Trophoblast cell (in vitro differentiated cells and primary cell): ENCODE measurements around the gene SEMA3F.

Experiments
- DNase-seq, 2 donors: peaks; one replicate each; pipeline ENCODE4 v3.0.0-alpha.2; 2016
- H2AFZ ChIP-seq: 2 replicates; pipeline ENCODE4 v1.6.1; 2013; ENCODE audit warnings: low read length, moderate library complexity, mild to moderate bottlenecking; ENCODE audit not compliant: insufficient read depth, poor library complexity
- H2AK5ac ChIP-seq: 2 replicates; pipeline ENCODE4 v1.6.1; 2013; ENCODE audit warnings: mild to moderate bottlenecking, low read length
- H2BK120ac ChIP-seq: 2 replicates; pipeline ENCODE4 v1.6.1; 2013; ENCODE audit warnings: low read length, mild to moderate bottlenecking, moderate library complexity; ENCODE audit not compliant: insufficient read depth, poor library complexity
- H2BK12ac ChIP-seq: 2 replicates; pipeline ENCODE4 v1.6.1; 2013; ENCODE audit warnings: mild to moderate bottlenecking, low read length, moderate library complexity
- H2BK5ac ChIP-seq: 2 replicates; pipeline ENCODE4 v1.6.1; 2013; ENCODE audit warnings: low read length, low read depth, moderate library complexity, mild to moderate bottlenecking; ENCODE audit not compliant: poor library complexity
- H3K14ac ChIP-seq: 2 replicates; pipeline ENCODE4 v1.6.1; 2013; ENCODE audit warnings: mild to moderate bottlenecking, low read length
- H3K18ac ChIP-seq: 2 replicates; pipeline ENCODE4 v1.6.1; 2013; ENCODE audit warnings: mild to moderate bottlenecking, low read length
- H3K23ac ChIP-seq: 2 replicates; pipeline ENCODE4 v1.6.1; 2013; ENCODE audit warnings: low read length
- H3K27ac ChIP-seq: 2 replicates; pipeline ENCODE4 v1.5.1; 2013; ENCODE audit warnings: low read depth, mild to moderate bottlenecking, inconsistent platforms, low read length, moderate library complexity
- H3K27me3 ChIP-seq: 2 replicates; pipeline ENCODE4 v1.6.1; 2013; ENCODE audit warnings: inconsistent platforms, mild to moderate bottlenecking, low read length, moderate library complexity; ENCODE audit not compliant: insufficient read depth
- H3K36me3 ChIP-seq, 2 experiments: 1 replicate in 1 of 2; 2 replicates in 1 of 2; pipeline ENCODE4 v1.6.1; 2013; ENCODE audit warnings: low read length in 2 of 2, mild to moderate bottlenecking in 2 of 2, moderate library complexity in 1 of 2; ENCODE audit not compliant: insufficient read depth in 2 of 2, control insufficient read depth in 1 of 2
- H3K4ac ChIP-seq: 2 replicates; pipeline ENCODE4 v1.6.1; 2013; ENCODE audit warnings: low read depth, mild to moderate bottlenecking, low read length, moderate library complexity
- H3K4me1 ChIP-seq, 2 experiments: 1 replicate in 1 of 2; 2 replicates in 1 of 2; pipeline ENCODE4 v1.6.1; 2013; ENCODE audit warnings: low read length in 2 of 2, mild to moderate bottlenecking in 2 of 2, moderate library complexity in 1 of 2; ENCODE audit not compliant: insufficient read depth in 2 of 2, control insufficient read depth in 1 of 2
- H3K4me2 ChIP-seq: 2 replicates; pipeline ENCODE4 v1.6.1; 2013; ENCODE audit warnings: inconsistent platforms, mild to moderate bottlenecking, low read length, moderate library complexity
- H3K4me3 ChIP-seq: 2 replicates; pipeline ENCODE4 v1.5.1; 2013; ENCODE audit warnings: mild to moderate bottlenecking, low read depth, low read length, inconsistent platforms
- H3K79me1 ChIP-seq: one replicate; pipeline ENCODE4 v1.6.1; 2013; ENCODE audit warnings: low read length
- H3K79me2 ChIP-seq: 2 replicates; pipeline ENCODE4 v1.6.1; 2013; ENCODE audit warnings: low read length, mild to moderate bottlenecking; ENCODE audit not compliant: control insufficient read depth, insufficient read depth, poor library complexity
- H3K9ac ChIP-seq: 2 replicates; pipeline ENCODE4 v1.6.1; 2013; ENCODE audit warnings: mild to moderate bottlenecking, low read length
- H3K9me3 ChIP-seq: 2 replicates; pipeline ENCODE4 v1.6.1; 2013; ENCODE audit warnings: low read depth, mild to moderate bottlenecking, control low read depth, inconsistent platforms, low read length; ENCODE audit not compliant: insufficient read depth
- H4K12ac ChIP-seq: 2 replicates; pipeline ENCODE4 v1.6.1; 2013; ENCODE audit warnings: low read depth, mild to moderate bottlenecking, low read length, moderate library complexity
- H4K8ac ChIP-seq: 2 replicates; pipeline ENCODE4 v1.6.1; 2013; ENCODE audit warnings: low read depth, mild to moderate bottlenecking, low read length, moderate library complexity
- H4K91ac ChIP-seq: one replicate; pipeline ENCODE4 v1.6.1; 2013; ENCODE audit warnings: low read depth, mild to moderate bottlenecking, low read length, moderate library complexity
- WGBS: extraction: QIAGEN DNeasy Blood & Tissue Kit; methylation state at CpG from one replicate; pipeline ENCODE4 v1.1.7; 2013; ENCODE audit warnings: missing lambda C conversion rate; ENCODE audit not compliant: insufficient read length, insufficient coverage; ENCODE audit errors: extremely low coverage; 5-methylcytosine and 5-hydroxymethylcytosine counted together

Gene SEMA3F

DNA sequence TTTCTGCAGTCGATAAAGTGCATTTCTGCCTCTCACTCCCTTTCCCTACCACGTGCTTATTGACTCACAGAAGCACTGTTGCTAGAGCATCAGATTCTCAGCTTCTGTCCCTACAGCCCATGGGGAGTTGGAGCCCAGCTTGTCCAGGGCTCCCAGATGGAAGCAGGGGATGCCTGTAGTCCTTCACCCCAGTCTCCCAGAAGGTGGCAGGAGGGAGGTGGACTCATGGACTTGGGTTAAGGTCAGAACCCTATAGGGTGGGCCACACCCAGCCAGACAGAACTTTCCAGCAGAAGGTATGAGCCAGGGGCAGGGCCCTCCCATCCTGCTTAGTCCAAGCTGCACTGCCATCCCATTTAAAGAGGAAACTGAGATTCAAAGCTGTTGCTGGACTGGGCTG, 33.1 kb upstream of the SEMA3F start:
- Histone ChIP-seq H4K8ac (no peak overlapping the region), H3K23ac (no peak overlapping the region), H3K27me3 (no peaks in the 10 kb centered on the region), H3K4me1 (peaks cover 22 to 29% of the 10 kb centered on the region in 2 experiments), H3K4me2 (no peak overlapping the region), H2AFZ (no peak overlapping the region), H3K9ac (no peak overlapping the region), H2BK120ac (no peak overlapping the region), H4K91ac (no peak overlapping the region), H2BK12ac (no peak overlapping the region), H3K79me1 (peaks cover 12% of the 10 kb centered on the region), H3K18ac (no peak overlapping the region), H2AK5ac (no peak overlapping the region), H3K4ac (no peak overlapping the region), H3K79me2 (no peaks in the 10 kb centered on the region), H3K27ac (no peak overlapping the region), H2BK5ac (no peak overlapping the region), H3K9me3 (peaks cover 2% of the 10 kb centered on the region), H3K36me3 (peaks cover 31 to 44% of the 10 kb centered on the region in 2 experiments), H3K14ac (no peak overlapping the region), H3K4me3 (no peak overlapping the region), H4K12ac (no peak overlapping the region)
- DNase-seq: no peak
- WGBS: no CpG with 5 or more reads among the region's 2 CpGs

DNA sequence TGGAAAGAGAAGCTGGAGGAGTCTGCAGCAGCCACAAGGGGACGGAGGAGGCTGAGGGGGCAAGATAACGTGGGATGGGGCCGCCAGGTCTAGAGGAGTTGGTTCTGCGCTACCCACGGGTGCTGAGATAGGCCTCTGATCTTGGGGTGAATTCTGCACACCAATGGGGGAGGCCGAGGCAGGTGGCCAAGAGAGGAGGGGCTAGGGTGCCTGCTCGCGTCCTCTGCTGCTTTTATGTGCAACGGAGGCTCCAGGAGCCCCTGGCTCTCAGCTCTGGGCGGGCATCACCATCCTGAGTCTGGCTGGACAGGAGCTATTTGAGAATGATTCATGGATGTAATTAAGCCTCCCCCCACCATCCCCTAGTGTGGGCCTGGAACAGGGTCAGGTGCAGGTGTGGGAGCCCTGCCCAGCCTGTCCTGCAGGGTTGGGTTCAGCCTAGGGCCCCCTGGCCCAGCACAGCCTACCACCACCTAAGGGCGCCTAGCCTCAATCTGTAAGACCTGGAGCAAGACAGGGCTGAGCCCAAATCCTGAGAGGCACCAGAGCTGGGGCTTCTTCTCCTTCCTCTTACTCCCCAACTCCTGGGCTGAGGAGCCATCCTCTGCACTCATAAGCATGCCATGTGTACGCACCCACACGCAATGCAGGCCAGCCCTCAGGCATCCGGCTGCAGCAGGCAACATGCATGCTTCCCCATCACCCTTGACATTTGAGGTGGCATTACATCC, 32.3 kb upstream of the SEMA3F start:
- Histone ChIP-seq H3K36me3 (peaks cover 23 to 37% of the 10 kb centered on the region in 2 experiments), H3K4ac (no peak overlapping the region), H3K79me1 (peaks cover 12% of the 10 kb centered on the region), H3K9me3 (peaks cover 2% of the 10 kb centered on the region), H3K14ac (no peak overlapping the region), H4K12ac (no peak overlapping the region), H3K9ac (no peak overlapping the region), H3K4me1 (peaks cover 22 to 29% of the 10 kb centered on the region in 2 experiments), H3K18ac (no peak overlapping the region), H4K91ac (no peak overlapping the region), H2AFZ (no peak overlapping the region), H3K4me2 (no peak overlapping the region), H2AK5ac (no peak overlapping the region), H2BK12ac (no peak overlapping the region), H3K27me3 (no peaks in the 10 kb centered on the region), H3K4me3 (no peak overlapping the region), H3K23ac (no peak overlapping the region), H4K8ac (no peak overlapping the region), H3K79me2 (no peaks in the 10 kb centered on the region), H3K27ac (no peak overlapping the region), H2BK5ac (no peak overlapping the region), H2BK120ac (no peak overlapping the region)
- no peak for DNase-seq
- no CpG with 5 or more reads among the region's 14 CpGs for WGBS

DNA sequence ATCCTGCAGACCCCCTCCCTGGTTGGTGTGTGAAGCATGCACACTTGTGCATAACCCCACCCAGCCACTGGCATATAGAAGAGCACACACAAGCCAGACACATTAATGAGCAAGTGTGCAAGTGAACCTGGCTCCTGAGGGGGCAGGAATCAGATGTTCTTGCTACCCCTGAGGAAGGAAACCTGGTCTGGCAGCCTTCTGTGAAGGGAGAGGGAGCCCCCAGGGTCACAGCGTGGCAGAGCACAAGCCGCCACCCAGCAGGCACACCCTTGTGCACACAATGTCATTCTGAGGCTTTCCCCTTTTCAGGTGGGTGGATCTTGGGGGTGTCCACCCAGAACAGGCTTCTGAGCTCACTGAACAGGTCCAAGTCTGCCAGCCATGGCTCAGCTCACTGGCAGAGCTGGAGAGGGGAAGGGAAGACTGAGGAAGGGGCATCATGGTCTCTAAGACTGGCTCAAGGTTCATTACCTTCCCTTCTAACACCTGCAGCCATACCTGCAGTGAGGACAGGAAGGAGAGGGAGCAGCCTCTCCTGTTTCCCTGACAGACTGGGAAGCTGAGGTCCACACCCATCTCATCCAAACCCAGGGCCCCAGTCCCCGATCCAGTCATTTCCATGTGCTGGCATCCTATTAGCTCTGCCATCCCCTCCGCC, 31.6 kb upstream of the SEMA3F start:
- no peak overlapping the region for H3K27ac ChIP-seq
- no peak overlapping the region for H4K91ac ChIP-seq
- peaks cover 22 to 29% of the 10 kb centered on the region in 2 experiments for H3K4me1 ChIP-seq
- H3K4me3 ChIP-seq: no peak overlapping the region
- peak overlapping the region; percentile 34 for H2AK5ac ChIP-seq
- no peak overlapping the region for H2AFZ ChIP-seq
- no peaks in the 10 kb centered on the region for H3K27me3 ChIP-seq
- no peak overlapping the region for H3K23ac ChIP-seq
- no peak overlapping the region for H3K4me2 ChIP-seq
- no peak overlapping the region for H3K14ac ChIP-seq
- H3K9me3 ChIP-seq: peaks cover 2% of the 10 kb centered on the region
- no peak overlapping the region for H2BK5ac ChIP-seq
- no peak for DNase-seq
- no peak overlapping the region for H2BK12ac ChIP-seq
- H3K18ac ChIP-seq: no peak overlapping the region
- H3K79me1 ChIP-seq: peaks cover 12% of the 10 kb centered on the region
- no peak overlapping the region for H2BK120ac ChIP-seq
- H3K79me2 ChIP-seq: no peaks in the 10 kb centered on the region
- peaks cover 16 to 30% of the 10 kb centered on the region in 2 experiments for H3K36me3 ChIP-seq
- H3K9ac ChIP-seq: no peak overlapping the region
- no peak overlapping the region for H4K8ac ChIP-seq
- no peak overlapping the region for H3K4ac ChIP-seq
- no CpG with 5 or more reads among the region's 4 CpGs for WGBS
- H4K12ac ChIP-seq: no peak overlapping the region

DNA sequence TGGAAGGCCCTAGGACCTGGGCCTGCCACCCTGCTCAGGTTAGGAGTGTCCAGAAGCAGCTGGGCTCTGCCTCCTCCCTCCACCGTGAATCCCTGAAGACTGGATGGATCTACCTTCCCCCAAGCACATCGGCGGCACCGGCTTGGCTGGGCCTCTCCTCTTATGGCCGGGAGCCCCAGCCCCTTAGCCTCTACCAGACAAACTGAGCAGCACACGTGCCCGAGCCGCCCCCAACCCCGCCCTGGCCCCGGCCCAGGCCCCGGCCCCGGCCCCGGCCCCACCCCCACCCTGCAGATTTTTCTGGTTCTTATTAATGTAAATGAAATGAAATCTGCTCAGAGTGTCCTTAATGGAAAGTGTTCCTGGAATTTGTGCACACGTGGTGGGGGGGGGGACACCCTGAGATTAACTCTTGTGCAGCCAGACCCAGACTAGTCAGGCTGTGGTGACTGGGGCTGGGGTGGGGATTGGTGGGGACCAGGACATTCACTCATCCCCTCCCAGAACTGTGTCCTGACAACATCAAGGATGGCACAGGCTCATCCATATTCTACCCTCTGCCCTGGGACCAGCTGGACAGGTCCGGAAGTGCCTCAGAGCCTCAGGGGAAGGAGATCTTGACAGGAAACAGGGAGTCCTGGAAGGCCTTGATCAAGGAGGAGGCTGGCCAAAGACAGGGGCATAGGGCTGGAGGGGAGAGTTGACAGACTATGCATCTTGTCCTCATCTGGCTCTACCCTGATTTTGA, 30.9 kb upstream of the SEMA3F start:
- Histone ChIP-seq H3K4me2 (peak overlapping the region; percentile 20), H4K91ac (peak overlapping the region; percentile 40), H3K4me1 (peaks cover 22 to 29% of the 10 kb centered on the region in 2 experiments), H3K9me3 (peaks cover 2% of the 10 kb centered on the region), H4K8ac (no peak overlapping the region), H3K9ac (no peak overlapping the region), H3K79me2 (no peaks in the 10 kb centered on the region), H2AK5ac (peak overlapping the region; percentile 34), H2BK12ac (no peak overlapping the region), H3K36me3 (peaks cover 14 to 23% of the 10 kb centered on the region in 2 experiments), H3K27ac (no peak overlapping the region), H2BK120ac (no peak overlapping the region), H3K79me1 (peaks cover 12% of the 10 kb centered on the region), H2AFZ (no peak overlapping the region), H2BK5ac (no peak overlapping the region), H3K23ac (no peak overlapping the region), H3K18ac (no peak overlapping the region), H3K4me3 (no peak overlapping the region), H3K14ac (no peak overlapping the region), H3K4ac (no peak overlapping the region), H4K12ac (no peak overlapping the region), H3K27me3 (no peaks in the 10 kb centered on the region)
- WGBS: no CpG with 5 or more reads among the region's 15 CpGs
- DNase-seq: no peak
